Large intestine (tissue), 3 donors: ENCODE measurements around the gene TRAP1. TPM values are rescaled to one million over a fixed set of nuclear protein-coding genes. Genes with fewer than 3 reads are reported as not detected.

ENCODE experiments used
- DNase-seq, 2 donors: peaks; one replicate each; pipeline versions ENCODE4 v3.0.0 to v3.0.0-alpha.2; 2013
- H3K27ac ChIP-seq: one replicate; pipeline ENCODE4 v1.5.1; 2013; ENCODE audit warnings: low read length
- H3K27me3 ChIP-seq: 2 replicates; pipeline ENCODE4 v1.6.1; 2013; ENCODE audit warnings: low read length; ENCODE audit not compliant: control insufficient read depth, insufficient read depth
- H3K36me3 ChIP-seq: 2 replicates; pipeline ENCODE4 v1.6.1; 2013; ENCODE audit warnings: low read length; ENCODE audit not compliant: control insufficient read depth, insufficient read depth
- H3K4me1 ChIP-seq: one replicate; pipeline ENCODE4 v1.6.1; 2013; ENCODE audit warnings: low read length; ENCODE audit not compliant: control insufficient read depth, insufficient read depth
- H3K4me3 ChIP-seq: one replicate; pipeline ENCODE4 v1.5.1; 2013; ENCODE audit warnings: low read length
- H3K9me3 ChIP-seq: one replicate; pipeline ENCODE4 v1.6.1; 2013; ENCODE audit warnings: mild to moderate bottlenecking, low read depth, low read length, moderate library complexity; ENCODE audit not compliant: control insufficient read depth
- WGBS: methylation state at CpG from one replicate; pipeline ENCODE4 v1.1.5; 2013; ENCODE audit warnings: low lambda C conversion rate; ENCODE audit not compliant: insufficient coverage; 5-methylcytosine and 5-hydroxymethylcytosine counted together
- polyA plus RNA-seq: library from polyadenylated mRNA; unstranded; fragments of 120-200 nt; gene quantifications from one replicate; pipeline ENCODE4 v1.2.1, GENCODE V29; 2013

The TRAP1 gene
- polyA plus RNA-seq, 1 donor, result 97.1 TPM

DNA sequence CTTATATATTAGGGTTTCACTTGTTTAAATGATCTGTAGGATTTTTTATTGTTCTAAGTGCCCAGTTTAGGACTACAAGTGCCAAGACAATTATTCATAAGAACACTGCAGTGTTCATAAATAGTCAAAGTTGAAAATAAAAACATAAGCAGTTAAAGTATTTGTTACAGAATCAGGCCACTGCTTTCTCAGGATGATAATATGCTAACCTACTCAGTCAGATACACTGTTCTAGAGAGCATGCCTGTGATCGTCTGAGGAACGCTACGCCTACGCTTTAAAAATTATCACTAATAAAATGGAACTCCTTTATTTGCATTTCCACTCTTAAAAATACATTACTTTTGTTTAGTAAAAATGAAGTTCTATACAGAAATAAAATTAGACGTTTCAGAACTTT is 37.4 kb upstream of the TRAP1 start:
- WGBS, result 89% methylated on average over 5 of the region's 5 CpGs
- no peaks in the 10 kb centered on the region for H3K9me3 ChIP-seq
- H3K27me3 ChIP-seq, result no peaks in the 10 kb centered on the region
- no peak for DNase-seq
- H3K36me3 ChIP-seq, result peaks cover 78% of the 10 kb centered on the region
- no peaks in the 10 kb centered on the region for H3K4me1 ChIP-seq
- H3K27ac ChIP-seq, result no peak overlapping the region
- H3K4me3 ChIP-seq, result no peak overlapping the region

DNA sequence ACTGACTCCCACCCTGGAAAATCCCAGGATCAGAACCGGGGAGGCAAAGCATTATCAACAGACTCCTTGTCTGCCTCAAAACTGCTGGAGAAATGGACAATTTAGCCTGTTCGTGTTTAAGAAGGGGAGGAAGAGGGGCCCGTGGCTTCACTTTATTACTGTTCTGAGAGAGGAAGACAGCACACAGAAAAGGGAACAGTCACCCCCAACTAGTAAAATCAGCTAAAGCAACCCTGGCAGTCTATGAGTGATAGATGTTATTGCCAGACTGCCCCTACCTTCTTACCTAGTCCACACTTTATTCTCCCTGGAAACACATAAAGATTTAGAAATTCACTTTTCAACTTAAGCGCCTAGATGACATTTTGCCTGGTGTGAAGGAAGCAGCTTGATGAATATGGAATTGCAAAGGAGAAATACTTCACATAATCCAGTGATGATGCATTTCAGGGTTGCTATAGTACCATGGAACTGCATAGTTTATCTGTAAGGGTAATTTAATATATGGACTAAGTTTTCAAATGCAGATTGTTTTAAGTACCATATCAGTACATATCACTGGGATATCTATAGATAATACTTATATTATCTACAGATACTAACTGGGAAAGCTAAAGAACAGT is 36.9 kb upstream of the TRAP1 start:
- Histone ChIP-seq H3K4me3 (no peak overlapping the region), H3K27me3 (no peaks in the 10 kb centered on the region), H3K27ac (no peak overlapping the region), H3K9me3 (no peaks in the 10 kb centered on the region), H3K36me3 (peaks cover 73% of the 10 kb centered on the region), H3K4me1 (no peaks in the 10 kb centered on the region)
- 90% methylated on average over 2 of the region's 4 CpGs for WGBS
- DNase-seq, result no peak

DNA sequence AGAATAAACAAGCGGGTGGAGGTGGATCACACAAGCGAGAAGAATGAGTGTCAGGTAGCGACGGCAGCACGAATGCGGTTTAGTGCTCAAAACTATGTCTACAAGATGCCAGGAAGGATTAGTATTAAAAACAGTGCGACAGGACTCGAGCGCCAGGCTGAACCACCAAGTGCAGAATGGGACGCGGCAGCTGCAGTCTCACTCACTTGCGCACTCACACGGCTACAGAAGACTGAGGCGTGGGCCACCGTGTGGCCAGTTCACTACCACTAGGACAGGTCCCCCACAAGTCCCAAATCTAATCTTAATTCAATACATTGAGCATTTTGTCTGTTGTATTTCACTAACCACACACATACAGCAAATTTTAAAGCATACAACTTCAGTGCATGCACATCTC is 35.7 kb upstream of the TRAP1 start:
- H3K4me1 ChIP-seq, result no peaks in the 10 kb centered on the region
- peaks cover 73% of the 10 kb centered on the region for H3K36me3 ChIP-seq
- no peaks in the 10 kb centered on the region for H3K27me3 ChIP-seq
- H3K9me3 ChIP-seq, result no peaks in the 10 kb centered on the region
- H3K4me3 ChIP-seq, result no peak overlapping the region
- 100% methylated on average over 1 of the region's 15 CpGs for WGBS
- H3K27ac ChIP-seq, result no peak overlapping the region
- no peak for DNase-seq

DNA sequence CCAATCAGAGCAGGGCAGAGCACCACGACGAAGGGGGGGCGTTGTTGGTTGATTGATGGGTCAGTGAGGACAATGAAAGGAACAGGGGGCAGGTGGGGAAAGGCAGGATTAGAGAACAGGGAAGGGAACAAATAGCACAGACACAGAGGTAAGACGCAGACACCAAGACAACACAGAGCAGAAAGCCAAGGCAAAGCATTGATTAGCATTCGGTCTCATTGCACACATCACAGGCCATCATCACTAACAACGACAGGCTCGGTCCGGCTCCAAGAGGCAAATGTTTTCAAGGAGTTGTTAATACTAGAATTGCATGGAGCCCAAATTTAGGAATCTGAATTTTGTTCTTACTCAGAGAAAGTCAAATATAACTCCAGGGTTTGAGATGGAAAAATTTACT is 34.6 kb upstream of the TRAP1 start:
- Histone ChIP-seq H3K27ac (no peak overlapping the region), H3K27me3 (no peaks in the 10 kb centered on the region), H3K9me3 (no peaks in the 10 kb centered on the region), H3K4me1 (no peaks in the 10 kb centered on the region), H3K36me3 (peaks cover 70% of the 10 kb centered on the region), H3K4me3 (no peak overlapping the region)
- no CpG with 5 or more reads among the region's 8 CpGs for WGBS
- no peak for DNase-seq

DNA sequence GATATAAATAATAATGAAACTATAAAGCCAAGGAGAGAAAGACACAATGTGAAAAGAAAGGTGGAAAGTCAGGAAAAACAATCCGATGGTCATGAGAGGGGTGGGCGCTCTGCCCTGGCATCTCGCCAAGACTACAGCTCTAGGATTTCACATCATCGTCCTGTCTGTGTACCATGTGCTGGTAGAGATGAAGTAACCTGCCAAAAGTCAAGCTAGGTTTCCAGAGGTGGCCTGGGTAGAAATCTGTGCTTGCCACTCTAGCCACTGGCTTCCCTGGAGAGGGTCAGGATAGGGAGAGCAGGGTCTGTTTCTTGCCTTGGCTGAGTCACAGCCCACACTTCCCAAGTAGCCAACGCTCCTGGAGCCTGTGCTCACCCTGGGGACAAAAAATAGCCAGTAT is 31.0 kb upstream of the TRAP1 start:
- Histone ChIP-seq H3K27me3 (no peaks in the 10 kb centered on the region), H3K4me1 (no peaks in the 10 kb centered on the region), H3K4me3 (no peak overlapping the region), H3K9me3 (no peaks in the 10 kb centered on the region), H3K27ac (no peak overlapping the region), H3K36me3 (peaks cover 79% of the 10 kb centered on the region)
- WGBS, result no CpG with 5 or more reads among the region's 5 CpGs
- DNase-seq, result no peak

DNA sequence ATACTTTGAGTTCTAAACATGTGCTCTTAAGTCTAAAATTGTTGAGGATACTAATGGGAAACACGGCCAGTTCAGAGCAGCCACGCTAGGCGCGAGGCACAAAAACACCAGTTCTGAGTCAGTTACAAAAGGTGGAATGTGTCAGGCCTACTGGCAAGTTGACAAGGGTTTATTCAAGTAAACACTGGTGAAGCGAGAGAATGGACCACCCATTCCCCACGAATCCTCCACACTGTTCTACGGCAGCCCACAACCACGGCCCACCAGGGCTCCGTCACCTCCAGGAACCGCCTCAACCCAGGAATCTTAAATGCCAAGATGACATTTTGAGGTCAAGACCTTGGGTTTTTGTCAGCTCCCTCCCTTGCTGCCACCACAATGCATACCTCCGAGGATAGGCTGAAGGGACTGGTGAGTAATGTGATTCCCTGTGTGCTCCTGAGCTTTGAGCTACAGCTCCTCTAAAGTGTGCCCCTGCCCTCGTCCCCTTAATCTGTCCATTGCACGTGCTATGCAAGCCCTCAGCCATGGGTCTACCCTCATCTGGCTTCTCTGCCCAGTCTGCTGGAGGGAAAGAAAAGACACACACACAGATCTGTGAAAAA is 28.5 kb upstream of the TRAP1 start:
- Histone ChIP-seq H3K4me3 (no peak overlapping the region), H3K27me3 (no peaks in the 10 kb centered on the region), H3K4me1 (no peaks in the 10 kb centered on the region), H3K36me3 (peaks cover 83% of the 10 kb centered on the region), H3K27ac (no peak overlapping the region), H3K9me3 (no peaks in the 10 kb centered on the region)
- no CpG with 5 or more reads among the region's 13 CpGs for WGBS
- DNase-seq, result no peak

DNA sequence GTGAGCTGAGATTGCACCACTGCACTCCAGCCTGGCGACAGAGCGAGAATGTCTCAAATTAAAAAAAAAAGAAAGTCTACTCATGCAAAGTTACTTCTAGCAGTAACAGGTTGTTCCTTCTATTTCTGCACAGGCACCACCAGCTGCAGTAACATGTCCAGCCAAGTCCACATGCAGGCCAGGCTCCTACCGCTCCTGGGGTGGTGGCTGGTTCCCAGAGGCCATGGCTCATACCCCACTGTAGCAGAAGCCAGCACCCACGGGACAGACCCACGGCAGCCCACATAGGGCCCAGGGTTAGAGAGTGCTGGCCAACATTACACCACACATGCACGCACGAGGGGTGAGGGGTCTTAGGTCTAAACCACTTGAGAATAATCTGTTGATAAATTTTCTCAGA is 26.7 kb upstream of the TRAP1 start:
- WGBS, result 100% methylated on average over 1 of the region's 7 CpGs
- H3K4me3 ChIP-seq, result no peak overlapping the region
- H3K4me1 ChIP-seq, result no peaks in the 10 kb centered on the region
- H3K36me3 ChIP-seq, result peaks cover 91% of the 10 kb centered on the region
- no peaks in the 10 kb centered on the region for H3K27me3 ChIP-seq
- no peak overlapping the region for H3K27ac ChIP-seq
- no peak for DNase-seq
- no peaks in the 10 kb centered on the region for H3K9me3 ChIP-seq

DNA sequence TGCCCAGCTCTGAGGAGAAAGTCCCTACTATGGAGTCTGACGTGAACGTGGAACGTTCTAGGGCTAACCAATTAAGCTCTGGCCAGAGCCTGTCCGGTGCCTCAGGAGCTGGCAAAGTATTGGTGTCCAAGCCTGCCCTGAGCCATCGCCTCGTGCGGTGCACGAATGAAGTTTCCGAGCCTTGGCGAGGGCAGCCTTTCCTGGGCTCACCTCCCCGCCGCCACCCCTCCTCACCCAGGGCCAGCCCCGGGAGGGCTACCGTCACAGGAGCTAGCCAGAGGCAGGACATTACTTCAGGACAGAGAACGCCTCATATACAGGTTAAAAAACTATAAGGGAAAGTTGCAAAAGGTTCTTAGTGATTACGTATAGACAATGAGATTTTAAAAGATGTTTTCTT is 23.6 kb upstream of the TRAP1 start:
- Histone ChIP-seq H3K9me3 (no peaks in the 10 kb centered on the region), H3K27ac (no peak overlapping the region), H3K4me1 (no peaks in the 10 kb centered on the region), H3K36me3 (peaks cover 95% of the 10 kb centered on the region), H3K27me3 (no peaks in the 10 kb centered on the region), H3K4me3 (no peak overlapping the region)
- no peak for DNase-seq
- 86% methylated on average over 1 of the region's 16 CpGs for WGBS

DNA sequence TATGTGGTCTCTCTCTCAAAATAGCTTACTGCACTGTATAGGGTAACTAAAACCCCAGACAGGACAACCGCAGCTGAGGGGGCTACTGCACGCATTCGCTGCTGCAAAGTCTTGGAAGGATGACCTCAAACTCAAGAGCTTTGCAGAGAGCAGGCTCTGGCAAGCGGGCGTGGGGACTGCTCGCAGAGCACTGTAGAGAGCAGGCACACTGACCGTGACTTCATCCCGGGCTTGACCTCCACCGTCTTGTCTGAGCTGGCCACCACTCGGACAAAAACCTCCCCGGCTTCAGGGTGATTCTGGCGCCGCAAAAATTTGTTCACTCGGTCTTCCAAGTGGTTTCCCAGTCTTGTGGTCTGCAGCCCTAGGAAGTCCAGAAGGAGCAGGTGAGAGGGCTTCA is 22.9 kb upstream of the TRAP1 start:
- peaks cover 95% of the 10 kb centered on the region for H3K36me3 ChIP-seq
- DNase-seq, result no peak
- no CpG with 5 or more reads among the region's 14 CpGs for WGBS
- no peak overlapping the region for H3K4me3 ChIP-seq
- no peaks in the 10 kb centered on the region for H3K9me3 ChIP-seq
- H3K4me1 ChIP-seq, result no peaks in the 10 kb centered on the region
- no peak overlapping the region for H3K27ac ChIP-seq
- no peaks in the 10 kb centered on the region for H3K27me3 ChIP-seq

DNA sequence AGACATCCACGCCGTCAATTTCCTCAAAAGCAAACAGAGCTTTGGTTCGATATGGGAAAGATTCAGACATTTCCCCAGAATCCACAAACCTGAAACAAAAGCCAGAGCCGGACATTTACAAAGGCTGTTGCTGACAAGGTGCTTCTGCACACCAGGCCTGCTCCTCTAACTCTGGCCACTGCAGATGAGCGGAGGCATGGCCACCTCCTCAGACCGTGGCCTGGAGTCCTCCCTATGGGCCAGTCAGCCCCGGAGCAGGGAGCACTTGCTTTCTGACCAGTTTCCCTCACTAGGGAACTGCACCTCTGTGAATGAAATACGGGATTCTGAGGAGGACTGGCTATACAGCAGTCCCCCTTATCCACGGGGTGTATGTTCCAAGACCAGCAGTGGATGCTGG is 22.3 kb upstream of the TRAP1 start:
- no CpG with 5 or more reads among the region's 9 CpGs for WGBS
- no peaks in the 10 kb centered on the region for H3K27me3 ChIP-seq
- peaks cover 5% of the 10 kb centered on the region for H3K9me3 ChIP-seq
- no peak for DNase-seq
- H3K4me1 ChIP-seq, result no peaks in the 10 kb centered on the region
- H3K36me3 ChIP-seq, result peaks cover 95% of the 10 kb centered on the region
- H3K27ac ChIP-seq, result no peak overlapping the region
- no peak overlapping the region for H3K4me3 ChIP-seq

DNA sequence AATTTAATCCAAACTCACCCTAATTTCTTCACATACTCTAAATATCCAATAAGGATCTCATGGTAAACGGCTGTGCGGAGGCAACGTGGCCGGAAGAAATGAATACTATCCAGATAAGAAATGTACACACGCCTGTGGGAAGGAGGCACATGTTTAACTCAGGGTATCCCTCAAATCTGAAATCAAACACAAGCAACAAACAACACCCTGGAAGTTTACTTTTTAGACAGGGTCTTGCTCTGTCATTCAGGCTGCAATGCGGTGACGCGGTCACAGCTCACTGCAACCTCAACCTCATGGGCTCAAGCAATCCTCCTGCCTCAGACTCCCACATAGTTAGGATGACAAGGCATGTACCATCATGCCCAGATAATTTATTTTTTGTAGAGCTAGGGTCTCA is 21.2 kb upstream of the TRAP1 start:
- peaks cover 6% of the 10 kb centered on the region for H3K9me3 ChIP-seq
- no peak overlapping the region for H3K27ac ChIP-seq
- no peaks in the 10 kb centered on the region for H3K4me1 ChIP-seq
- no peak for DNase-seq
- H3K36me3 ChIP-seq, result peaks cover 95% of the 10 kb centered on the region
- WGBS, result 20% methylated on average over 1 of the region's 8 CpGs
- H3K27me3 ChIP-seq, result no peaks in the 10 kb centered on the region
- no peak overlapping the region for H3K4me3 ChIP-seq
